Body of pancreas (tissue), 4 donors: Measurements from ENCODE around the gene SLC9A9.

Experiments
- CTCF ChIP-seq, 7 experiments: fragments of 450-650 bp in 4 of 7; fragments of 200-600 bp in 3 of 7; sonication (generic) in 3 of 7; IDR thresholded peaks; one replicate each; pipeline ENCODE4 v1.5.1; 2016 to 2019; ENCODE audit warnings: antibody characterized with exemption in 7 of 7
- POLR2A ChIP-seq, 3 donors: fragments of 450-650 bp; IDR thresholded peaks; one replicate each; pipeline ENCODE4 v1.6.1; 2016; ENCODE audit warnings: antibody characterized with exemption in 3 of 3, mild to moderate bottlenecking in 2 of 3

- TF ChIP-seq CTCF (IDR thresholded peaks at IDR 0.05) (no peak), POLR2A (IDR thresholded peaks at IDR 0.05) (no peak)
Observed at GRCh38 chr3:143239031-143239430, 609.2 kb downstream of the SLC9A9 start.
